Amygdala (tissue), 56 donors: ENCODE data around the gene SH3RF3.
A peak's percentile ranks its signal among the peaks of the same experiment; 100 is the strongest.

Source experiments
- DNase-seq, 56 donors: peaks; one replicate each; lab custom pipeline; 2025; lab: John Stamatoyannopoulos, UW

Gene SH3RF3

GRCh38 chr2:109342930-109343329, 213.9 kb downstream of the SH3RF3 start:
- no peak for DNase-seq

- no peak for DNase-seq
These were observed 214.5 kb downstream of the SH3RF3 start for GRCh38 chr2:109343460-109343859.

GRCh38 chr2:109344270-109344805, 215.3 kb downstream of the SH3RF3 start:
- no peak for DNase-seq

- no peak for DNase-seq
These were observed 216.1 kb downstream of the SH3RF3 start for GRCh38 chr2:109345091-109345490.

- DNase-seq, result peak in 2 of 56 donors; percentile 25 to 35
These were observed 216.9 kb downstream of the SH3RF3 start for GRCh38 chr2:109345653-109346480.

GRCh38 chr2:109346601-109347228, 217.7 kb downstream of the SH3RF3 start:
- DNase-seq, result no peak

GRCh38 chr2:109347626-109348025, 218.6 kb downstream of the SH3RF3 start:
- DNase-seq, result no peak

- DNase-seq, result no peak
These were observed 219.2 kb downstream of the SH3RF3 start for GRCh38 chr2:109348190-109348589.

- DNase-seq, result peak in 3 of 56 donors; percentile 12 to 17 (median 15)
These were observed 219.9 kb downstream of the SH3RF3 start for GRCh38 chr2:109348671-109349502.

- DNase-seq, result no peak
These were observed 220.8 kb downstream of the SH3RF3 start for GRCh38 chr2:109349503-109350465.

GRCh38 chr2:109350526-109350925, 221.5 kb downstream of the SH3RF3 start:
- no peak for DNase-seq

GRCh38 chr2:109351164-109351756, 222.3 kb downstream of the SH3RF3 start:
- peak in 13 of 56 donors; percentile 10 to 76 (median 32) for DNase-seq

GRCh38 chr2:109352056-109352897, 223.3 kb downstream of the SH3RF3 start:
- no peak for DNase-seq

GRCh38 chr2:109352898-109353689, 224.1 kb downstream of the SH3RF3 start:
- DNase-seq, result no peak

GRCh38 chr2:109353806-109354745, 225.1 kb downstream of the SH3RF3 start:
- no peak for DNase-seq

GRCh38 chr2:109355192-109355843, 226.3 kb downstream of the SH3RF3 start:
- no peak for DNase-seq
